ENCODE measurements around the gene CDH22.

DNA sequence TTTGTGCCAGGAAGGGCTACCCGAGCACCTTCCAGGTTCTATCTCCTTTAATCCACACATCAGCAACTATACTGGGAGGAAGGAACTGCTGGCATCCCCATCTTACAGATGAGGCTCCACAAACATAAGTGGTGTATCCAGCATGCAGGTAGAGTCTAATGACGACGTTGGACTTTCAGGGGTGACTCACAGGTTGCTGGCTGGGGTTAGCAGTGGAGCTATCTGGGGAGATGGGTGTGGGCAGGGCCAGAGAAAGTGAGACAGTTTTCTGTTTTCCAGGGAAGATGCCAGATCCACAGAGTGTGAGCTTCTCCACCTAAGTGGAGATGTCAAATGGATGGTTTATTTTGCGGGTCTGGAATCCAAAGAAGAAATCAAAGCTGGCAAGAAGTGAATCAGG is 31.8 kb downstream of the CDH22 start:
- TF ChIP-seq, protein P1, sequence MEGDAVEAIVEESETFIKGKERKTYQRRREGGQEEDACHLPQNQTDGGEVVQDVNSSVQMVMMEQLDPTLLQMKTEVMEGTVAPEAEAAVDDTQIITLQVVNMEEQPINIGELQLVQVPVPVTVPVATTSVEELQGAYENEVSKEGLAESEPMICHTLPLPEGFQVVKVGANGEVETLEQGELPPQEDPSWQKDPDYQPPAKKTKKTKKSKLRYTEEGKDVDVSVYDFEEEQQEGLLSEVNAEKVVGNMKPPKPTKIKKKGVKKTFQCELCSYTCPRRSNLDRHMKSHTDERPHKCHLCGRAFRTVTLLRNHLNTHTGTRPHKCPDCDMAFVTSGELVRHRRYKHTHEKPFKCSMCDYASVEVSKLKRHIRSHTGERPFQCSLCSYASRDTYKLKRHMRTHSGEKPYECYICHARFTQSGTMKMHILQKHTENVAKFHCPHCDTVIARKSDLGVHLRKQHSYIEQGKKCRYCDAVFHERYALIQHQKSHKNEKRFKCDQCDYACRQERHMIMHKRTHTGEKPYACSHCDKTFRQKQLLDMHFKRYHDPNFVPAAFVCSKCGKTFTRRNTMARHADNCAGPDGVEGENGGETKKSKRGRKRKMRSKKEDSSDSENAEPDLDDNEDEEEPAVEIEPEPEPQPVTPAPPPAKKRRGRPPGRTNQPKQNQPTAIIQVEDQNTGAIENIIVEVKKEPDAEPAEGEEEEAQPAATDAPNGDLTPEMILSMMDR (IDR thresholded peaks at IDR 0.05) = no peak
- TF ChIP-seq POLR2A (IDR thresholded peaks at IDR 0.05) = no peak

All from esophagus squamous epithelium (tissue), 4 donors.